ENCODE results near the gene ABCB11.

Gene ABCB11

DNA sequence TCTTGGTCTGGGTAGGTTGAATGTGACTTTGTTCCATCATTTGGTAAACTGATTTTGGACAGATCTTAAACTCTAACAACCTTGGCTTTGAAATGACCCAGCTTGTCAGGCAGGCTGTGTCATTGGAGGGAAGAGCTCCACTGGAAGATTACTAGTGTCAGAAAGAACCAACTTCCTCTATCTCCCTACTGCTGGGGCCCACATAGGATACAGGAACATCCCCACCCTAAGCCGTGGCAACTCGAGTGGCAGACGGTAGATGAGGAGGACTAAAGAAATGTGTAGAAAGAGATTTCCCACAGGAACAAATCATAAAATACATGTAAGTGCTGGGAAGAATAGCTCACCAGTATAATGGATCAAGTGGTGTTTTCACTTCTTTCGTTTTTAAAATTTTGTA lies 134.3 kb downstream of the ABCB11 start:
- no peak for TF ChIP-seq GATA3 (IDR thresholded peaks at IDR 0.05; ENCODE audit: low read depth, low read length)
- TF ChIP-seq GATA2 (IDR thresholded peaks at IDR 0.05; ENCODE audit: low read depth, low read length), result no peak

DNA sequence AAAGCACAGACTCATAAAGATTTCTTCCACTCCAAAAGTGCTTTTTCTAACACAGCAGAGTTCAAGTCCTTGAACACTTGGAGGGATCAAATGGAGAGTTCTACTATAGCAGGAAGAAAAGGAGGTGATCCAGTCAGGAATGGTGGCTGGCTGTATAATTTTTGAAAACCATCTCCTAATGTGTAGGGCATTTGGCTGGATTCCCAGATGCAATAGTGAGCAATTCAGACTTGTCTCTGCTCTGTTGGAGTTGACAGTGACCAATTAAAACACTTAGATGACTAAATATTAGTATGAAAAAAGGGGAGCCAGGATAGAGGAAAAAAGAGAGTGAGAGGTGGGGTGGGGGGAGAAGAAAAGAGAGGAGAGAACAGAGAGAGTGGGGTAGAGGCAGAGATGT lies 135.4 kb downstream of the ABCB11 start:
- TF ChIP-seq GATA3 (IDR thresholded peaks at IDR 0.05; ENCODE audit: low read depth, low read length) (no peak), GATA2 (IDR thresholded peaks at IDR 0.05; ENCODE audit: low read depth, low read length) (no peak)

DNA sequence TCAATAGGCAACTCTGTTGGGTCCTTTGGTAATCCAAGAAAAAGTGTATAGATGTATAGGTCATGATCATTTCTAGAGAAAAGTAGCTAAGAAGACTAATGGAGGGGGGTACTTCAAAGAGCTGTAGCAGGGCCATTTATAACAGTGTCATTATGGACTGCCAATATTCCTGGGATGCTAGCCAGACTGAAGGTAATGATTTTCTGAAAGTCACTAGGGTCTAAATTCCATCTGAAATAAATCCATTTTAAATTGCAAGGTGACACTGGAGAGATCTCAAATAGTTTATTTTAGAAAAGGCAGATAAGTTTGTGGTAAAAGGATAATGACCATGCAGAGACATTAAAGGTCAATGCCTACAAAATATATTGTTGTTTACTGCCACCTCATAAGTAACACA lies 136.4 kb downstream of the ABCB11 start:
- TF ChIP-seq GATA3 (IDR thresholded peaks at IDR 0.05; ENCODE audit: low read depth, low read length) (no peak), GATA2 (IDR thresholded peaks at IDR 0.05; ENCODE audit: low read depth, low read length) (no peak)

DNA sequence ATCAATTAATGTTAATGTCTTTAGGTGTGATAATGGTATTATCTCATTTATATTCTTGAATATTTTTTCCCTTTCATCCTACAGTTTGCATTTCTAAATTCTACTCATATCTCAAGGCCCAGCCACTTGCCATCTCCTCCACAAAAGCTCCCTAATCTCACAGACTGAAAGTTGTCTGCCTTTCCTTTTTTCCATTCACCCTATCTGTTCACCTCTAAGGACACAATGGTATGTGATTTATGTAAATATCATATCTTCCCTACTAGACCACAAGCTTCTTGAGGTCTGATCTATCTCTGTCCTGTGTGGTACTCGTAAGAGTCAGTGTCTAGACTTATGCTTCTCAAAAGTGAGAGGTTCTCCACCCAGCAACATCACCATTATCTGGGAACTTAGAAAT lies 137.0 kb downstream of the ABCB11 start:
- TF ChIP-seq GATA3 (IDR thresholded peaks at IDR 0.05; ENCODE audit: low read depth, low read length) (no peak), GATA2 (IDR thresholded peaks at IDR 0.05; ENCODE audit: low read depth, low read length) (no peak)

DNA sequence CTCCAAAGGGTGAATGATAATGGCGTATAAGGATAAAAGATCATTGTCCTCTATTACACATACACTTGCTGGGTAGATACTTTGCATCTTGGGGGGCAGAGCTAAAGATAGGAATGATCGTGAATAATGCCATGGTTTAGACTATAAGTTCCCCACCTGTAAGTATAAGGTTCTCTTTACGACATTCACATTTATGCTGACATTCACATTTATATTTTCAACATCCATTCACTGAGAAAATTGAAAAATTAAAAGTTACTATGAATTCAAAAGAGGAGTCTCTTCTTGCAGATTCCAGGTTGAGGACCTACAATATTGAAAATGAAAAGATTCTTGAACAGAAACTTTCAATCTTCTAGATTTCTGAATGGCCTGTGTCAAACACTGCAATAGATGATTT lies 138.8 kb downstream of the ABCB11 start:
- TF ChIP-seq GATA2 (IDR thresholded peaks at IDR 0.05; ENCODE audit: low read depth, low read length) (no peak), GATA3 (IDR thresholded peaks at IDR 0.05; ENCODE audit: low read depth, low read length) (no peak)

DNA sequence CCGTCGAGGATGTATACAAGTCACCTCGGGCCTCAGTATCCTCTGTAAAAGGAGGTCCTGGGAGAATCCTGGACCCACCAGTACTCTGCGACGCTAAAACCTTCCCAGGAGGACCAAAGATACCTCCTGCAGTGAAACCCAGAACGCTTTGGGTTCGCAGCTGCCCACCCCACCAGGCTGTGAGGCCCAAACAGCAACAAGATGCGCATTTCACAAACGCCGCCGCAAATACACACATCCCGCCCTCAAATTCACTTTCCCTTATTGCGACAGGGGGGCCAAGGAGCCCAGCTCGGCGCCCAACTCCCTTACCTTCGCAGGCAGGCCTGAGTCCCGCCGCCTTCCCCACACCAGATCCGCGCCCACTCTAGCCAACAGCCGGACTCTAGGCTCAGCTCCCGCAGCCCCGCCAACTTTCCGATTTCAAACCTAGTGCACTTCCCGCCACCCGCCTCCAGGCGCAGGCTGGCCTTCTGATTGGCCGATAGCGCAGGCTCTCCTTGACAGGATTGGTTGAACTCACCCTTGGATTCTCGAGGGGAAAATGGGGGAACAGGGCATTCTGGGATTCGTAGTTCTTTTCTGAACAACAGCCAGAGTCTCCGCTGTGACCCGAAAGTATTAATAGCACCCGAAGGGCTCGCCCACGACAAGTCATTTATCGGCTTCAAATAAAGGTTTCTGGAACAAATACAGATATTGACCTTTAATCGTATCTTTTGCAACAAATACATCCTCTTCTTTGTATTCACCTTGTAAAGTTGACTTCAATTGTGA lies 140.9 kb downstream of the ABCB11 start, which contains the start of gene SPC25:
Gene SPC25, minus strand, starts transcription at position 425 of the 777 bp plus-strand sequence. CDS start 911 bp downstream, outside the sequence.
- TF ChIP-seq GATA3 (IDR thresholded peaks at IDR 0.05; ENCODE audit: low read depth, low read length), result no peak
- TF ChIP-seq GATA2 (IDR thresholded peaks at IDR 0.05; ENCODE audit: low read depth, low read length), result no peak

DNA sequence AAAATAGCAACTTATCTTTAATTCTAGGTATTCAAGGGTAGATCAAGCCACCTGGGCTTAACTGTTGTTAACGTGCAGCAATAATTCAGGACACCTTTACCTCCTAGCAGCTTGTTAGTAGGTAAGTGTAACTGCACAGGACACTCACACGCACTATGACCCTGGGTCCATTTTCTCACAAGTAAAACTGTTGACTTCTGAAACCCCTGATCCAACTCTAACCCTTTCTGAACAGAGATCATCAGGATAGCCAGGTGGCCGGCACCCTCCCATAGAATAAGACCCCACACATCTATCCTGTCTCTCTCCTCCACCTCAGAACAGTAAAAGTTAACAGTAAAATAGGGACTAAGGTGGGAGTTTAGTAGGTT lies 141.5 kb downstream of the ABCB11 start:
- TF ChIP-seq GATA3 (IDR thresholded peaks at IDR 0.05; ENCODE audit: low read depth, low read length) (no peak), GATA2 (IDR thresholded peaks at IDR 0.05; ENCODE audit: low read depth, low read length) (no peak)

DNA sequence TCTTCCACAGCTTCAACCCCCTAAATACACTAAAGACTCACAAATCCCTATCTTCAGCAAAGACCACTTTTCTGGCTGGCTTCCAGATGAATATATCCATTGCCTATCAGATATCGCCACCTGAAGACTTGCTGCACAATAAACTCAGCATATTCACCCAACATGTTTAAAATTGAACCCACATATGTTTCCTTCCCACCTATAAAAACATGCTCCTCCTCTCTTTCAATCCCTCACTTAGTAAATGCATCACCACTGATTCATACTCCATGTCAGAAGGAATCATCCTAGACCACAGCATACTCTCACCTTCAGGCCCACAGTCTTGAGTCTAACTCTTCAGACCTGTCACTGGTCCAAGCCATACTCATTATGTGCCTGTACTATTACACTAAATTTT lies 146.1 kb downstream of the ABCB11 start:
- TF ChIP-seq GATA2 (IDR thresholded peaks at IDR 0.05; ENCODE audit: low read depth, low read length), result no peak
- TF ChIP-seq GATA3 (IDR thresholded peaks at IDR 0.05; ENCODE audit: low read depth, low read length), result no peak

DNA sequence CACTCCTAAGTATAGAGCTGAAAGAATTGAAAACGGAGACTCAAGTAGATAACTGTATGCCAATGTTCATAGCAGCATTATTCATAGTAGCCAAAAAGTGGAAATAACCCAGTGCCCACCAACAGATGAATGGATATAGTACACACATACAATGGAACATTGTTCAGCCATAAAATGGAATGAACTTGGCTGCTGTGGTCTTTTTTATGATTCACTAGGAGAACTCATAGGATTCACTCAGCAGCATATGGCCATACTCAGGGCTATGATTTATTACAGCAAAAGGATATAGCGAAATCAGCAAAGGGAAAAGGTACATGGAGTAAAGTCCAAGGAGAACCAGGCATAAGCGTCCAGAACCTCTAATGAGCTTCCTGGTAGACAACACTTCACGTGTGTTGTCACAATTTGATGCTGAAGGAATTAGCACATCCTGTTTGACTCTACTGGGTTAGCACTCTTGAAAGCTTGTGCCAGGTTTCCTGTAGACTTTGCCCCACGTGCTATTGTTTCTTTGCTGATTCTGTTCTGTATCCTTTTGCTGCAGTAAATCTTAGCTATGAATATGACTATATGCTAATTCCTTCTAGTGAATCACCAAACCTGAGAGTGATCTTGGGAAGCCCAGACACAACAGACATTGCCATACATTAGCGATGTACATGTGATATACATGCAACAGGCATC lies 156.6 kb downstream of the ABCB11 start:
- no peak for TF ChIP-seq GATA3 (IDR thresholded peaks at IDR 0.05; ENCODE audit: low read depth, low read length)
- TF ChIP-seq GATA2 (IDR thresholded peaks at IDR 0.05; ENCODE audit: low read depth, low read length), result no peak

All from SH-SY5Y (cell line).